Lower leg skin (tissue), 3 donors: ENCODE results near the gene NUMA1.

Experiments used
- CTCF ChIP-seq, 3 donors: fragments of 450-650 bp; IDR thresholded peaks; one replicate each; pipeline ENCODE4 v1.5.1; 2016; ENCODE audit warnings: antibody characterized with exemption in 3 of 3, mild to moderate bottlenecking in 3 of 3, moderate library complexity in 2 of 3
- POLR2A ChIP-seq, 2 donors: fragments of 450-650 bp; IDR thresholded peaks; one replicate each; pipeline ENCODE4 v1.6.1; 2016 to 2017; ENCODE audit warnings: antibody characterized with exemption in 2 of 2, mild to moderate bottlenecking in 1 of 2, moderate library complexity in 1 of 2

- TF ChIP-seq CTCF (IDR thresholded peaks at IDR 0.05) (no peak), POLR2A (IDR thresholded peaks at IDR 0.05) (no peak)
These were observed 100.7 kb downstream of the NUMA1 start for GRCh38 chr11:71979602-71980001.
